Tongue (tissue), 2 donors: ENCODE measurements around the gene ZBTB7C. TPM values are rescaled to one million over a fixed set of nuclear protein-coding genes. Genes with fewer than 3 reads are reported as not detected.

ENCODE experiments used
- DNase-seq: peaks from one replicate; pipeline ENCODE4 v3.0.0-alpha.2; 2015
- total RNA-seq: library from RNA; depleted of rRNA; stranded (reverse); fragments of >200 nt; gene quantifications from one replicate; pipeline ENCODE4 v1.2.3, GENCODE V29; 2014

The ZBTB7C gene
- total RNA-seq, 1 donor from 2014 or later: 17.8 TPM

GRCh38 chr18:48252525-48252924 is 156.7 kb downstream of the ZBTB7C start:
- no peak for DNase-seq

- DNase-seq: no peak
Measured at GRCh38 chr18:48250918-48251317, 158.3 kb downstream of the ZBTB7C start.

DNA sequence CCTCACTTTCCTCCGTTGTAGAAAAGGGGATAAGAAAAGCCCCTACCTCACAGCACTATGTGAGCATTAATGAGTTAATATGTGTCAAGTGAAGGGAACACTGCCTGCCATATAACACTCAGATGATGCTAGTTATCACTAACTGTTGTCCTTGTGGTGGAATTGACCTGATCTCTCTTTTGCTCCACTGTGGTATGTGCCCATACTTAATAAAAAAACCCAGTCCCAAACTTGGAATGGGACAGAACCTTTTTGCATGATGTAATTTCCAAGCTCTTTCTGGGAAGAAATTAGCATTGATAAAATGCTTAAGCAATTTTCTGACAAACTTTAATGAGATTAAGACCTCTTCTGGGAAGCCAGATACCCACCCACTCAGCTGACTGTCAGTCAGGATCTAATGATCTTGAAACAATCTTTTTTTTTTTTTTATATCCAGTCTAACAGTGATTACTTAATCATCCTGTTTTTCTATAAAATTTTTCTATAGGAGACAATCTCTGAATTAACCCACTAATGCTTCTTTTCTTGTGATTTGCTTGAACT is 158.7 kb downstream of the ZBTB7C start:
- no peak for DNase-seq

DNA sequence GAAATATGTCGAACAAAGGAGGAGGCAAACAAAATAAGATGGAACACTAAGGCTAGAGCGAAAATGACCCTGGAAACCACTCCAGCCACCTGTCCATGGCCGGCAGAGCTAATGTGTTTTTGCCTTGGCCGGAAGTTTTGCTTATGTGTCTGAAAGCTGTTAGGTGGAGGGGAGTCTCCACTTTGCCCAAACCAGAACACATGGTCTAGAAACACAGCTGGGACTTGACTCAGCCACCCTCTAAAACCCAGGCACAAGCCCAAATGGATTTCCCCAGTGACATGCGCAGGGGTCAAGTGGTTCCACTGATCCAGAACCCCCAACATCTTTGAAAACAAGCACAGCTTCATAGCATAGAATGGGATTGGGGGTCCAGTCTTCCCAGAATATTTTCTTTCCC is 159.3 kb downstream of the ZBTB7C start:
- no peak for DNase-seq

DNA sequence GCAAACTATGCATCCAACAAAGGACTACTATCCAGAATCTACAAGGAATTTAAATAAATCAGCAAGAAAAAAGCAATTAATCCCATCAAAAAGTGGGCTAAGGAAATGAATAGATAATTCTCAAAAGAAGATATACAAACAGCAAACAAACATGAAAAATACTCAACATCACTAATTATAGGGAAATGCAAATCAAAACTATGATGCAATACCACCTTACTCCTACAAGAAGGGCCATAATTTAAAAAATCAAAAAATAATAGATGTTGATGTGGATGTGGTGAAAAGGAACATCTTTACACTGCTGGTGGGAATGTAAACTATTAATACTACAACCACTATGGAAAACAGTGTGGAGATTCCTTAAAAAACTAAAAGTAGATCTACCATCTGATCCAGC is 164.7 kb downstream of the ZBTB7C start:
- no peak for DNase-seq

- DNase-seq: no peak
Measured at GRCh38 chr18:48238636-48239035, 170.5 kb downstream of the ZBTB7C start.

DNA sequence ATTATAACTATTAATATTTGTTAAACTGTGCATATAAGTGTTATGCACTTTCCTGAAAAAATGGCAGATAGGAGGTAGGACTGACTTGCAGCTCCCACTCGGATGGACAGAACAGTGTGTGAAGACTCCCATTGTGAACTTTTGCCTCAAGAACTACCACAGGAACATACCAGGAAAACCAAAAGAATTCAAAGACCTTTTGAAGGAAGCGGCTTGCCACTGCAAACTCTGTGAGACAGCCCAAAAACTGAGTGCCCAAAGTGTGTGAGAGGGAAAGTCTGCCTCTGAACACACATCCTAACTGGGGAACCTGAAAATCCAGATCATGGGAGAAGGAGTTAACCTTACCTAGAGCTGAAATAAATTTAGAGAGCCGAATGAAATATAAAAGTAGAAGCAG is 171.0 kb downstream of the ZBTB7C start:
- no peak for DNase-seq

GRCh38 chr18:48236822-48237221 is 172.4 kb downstream of the ZBTB7C start:
- no peak for DNase-seq

DNA sequence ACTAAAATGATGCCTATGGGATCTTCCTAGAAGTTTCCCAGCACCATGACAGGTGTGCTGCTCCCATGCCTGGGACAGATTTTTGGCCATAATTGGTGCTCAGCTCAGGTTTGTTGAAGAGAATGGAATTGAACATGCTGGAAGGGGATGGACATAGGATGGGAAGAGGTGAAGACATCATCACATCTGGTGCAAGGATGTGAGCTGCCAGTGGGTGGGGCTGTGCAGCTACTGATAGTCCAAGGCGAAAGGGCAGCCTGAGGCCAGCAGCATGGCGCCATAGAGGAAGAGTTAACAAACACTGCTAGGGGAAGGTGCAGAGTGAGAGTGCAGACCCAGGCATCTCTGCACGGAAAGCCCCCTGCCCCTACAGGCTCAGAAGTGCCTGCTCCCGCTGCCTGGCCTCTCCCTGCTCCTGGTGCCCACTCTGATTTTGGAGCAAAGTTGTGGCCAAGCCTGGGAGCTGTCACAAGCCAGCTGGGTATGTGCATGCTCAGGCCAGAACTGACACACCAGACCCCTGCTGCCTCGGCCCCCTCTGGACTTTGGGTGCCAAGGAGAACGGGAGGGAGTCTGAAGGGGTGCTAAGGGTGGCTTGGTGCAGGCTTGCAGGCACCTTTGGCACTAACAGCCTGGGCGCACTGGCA is 178.6 kb downstream of the ZBTB7C start:
- peak; percentile 66 for DNase-seq

GRCh38 chr18:48229552-48229981 is 179.6 kb downstream of the ZBTB7C start:
- no peak for DNase-seq

- DNase-seq: peak; percentile 51
Measured at GRCh38 chr18:48228841-48229240, 180.3 kb downstream of the ZBTB7C start.

DNA sequence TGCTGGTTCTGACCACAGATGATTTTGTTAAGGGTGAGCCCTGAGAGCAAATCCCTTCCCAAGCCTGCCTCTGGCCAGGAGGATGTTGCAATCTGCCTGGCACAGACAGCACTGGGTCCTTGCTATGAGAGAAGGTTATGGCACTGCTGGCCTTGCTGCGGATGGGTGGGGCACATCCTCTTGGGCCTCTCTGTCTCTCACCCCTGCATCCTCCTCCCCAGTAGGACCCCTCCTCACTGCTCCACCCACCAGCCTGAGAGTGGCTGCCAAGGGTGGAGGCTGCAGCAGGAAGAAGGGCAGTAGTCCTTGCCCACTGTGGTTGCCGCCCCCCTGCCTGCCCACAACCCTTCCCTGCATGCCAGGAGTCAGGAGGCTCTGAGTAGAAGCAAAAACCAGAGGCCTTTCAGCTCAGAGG is 180.9 kb downstream of the ZBTB7C start:
- DNase-seq: peak; percentile 32

- DNase-seq: no peak
Measured at GRCh38 chr18:48227206-48227605, 182.0 kb downstream of the ZBTB7C start.

DNA sequence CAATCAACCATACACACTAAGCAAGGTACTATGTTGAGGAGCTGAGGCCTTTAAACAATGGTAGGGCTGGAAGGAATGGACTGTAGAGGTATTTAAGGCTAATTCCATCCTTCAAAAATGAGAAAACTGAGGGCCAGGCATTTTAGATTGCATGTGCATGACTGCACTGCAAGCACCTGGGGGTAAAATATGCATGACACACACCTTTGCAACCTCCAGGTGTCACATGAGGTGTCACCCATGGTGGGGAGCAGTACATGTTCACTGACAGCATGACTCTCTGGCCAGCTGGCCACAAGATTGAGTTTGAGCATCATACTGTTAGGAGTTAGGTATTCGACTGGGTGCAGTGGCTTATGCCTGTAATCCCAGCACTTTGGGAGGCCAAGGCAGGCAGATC is 182.8 kb downstream of the ZBTB7C start:
- DNase-seq: no peak

DNA sequence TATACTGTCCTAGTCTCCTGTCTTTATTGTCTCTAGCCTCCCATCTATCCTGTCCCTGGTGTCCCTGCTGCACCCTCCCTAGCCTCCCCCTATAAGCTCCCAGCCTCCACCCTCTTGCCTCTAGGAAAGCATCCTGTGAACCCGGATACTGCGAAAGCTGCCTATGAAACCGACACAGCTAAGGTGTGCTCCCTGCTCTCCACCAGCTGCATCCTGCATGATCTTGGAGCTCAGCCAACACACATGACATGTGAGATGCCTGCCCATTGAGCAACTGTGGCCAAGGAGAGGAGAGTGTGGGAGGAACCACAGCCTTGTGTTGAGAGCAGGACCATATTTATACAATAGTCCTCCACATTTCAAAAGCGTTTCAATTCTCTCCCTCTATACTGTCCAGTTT is 187.1 kb downstream of the ZBTB7C start:
- DNase-seq: peak; percentile 86

DNA sequence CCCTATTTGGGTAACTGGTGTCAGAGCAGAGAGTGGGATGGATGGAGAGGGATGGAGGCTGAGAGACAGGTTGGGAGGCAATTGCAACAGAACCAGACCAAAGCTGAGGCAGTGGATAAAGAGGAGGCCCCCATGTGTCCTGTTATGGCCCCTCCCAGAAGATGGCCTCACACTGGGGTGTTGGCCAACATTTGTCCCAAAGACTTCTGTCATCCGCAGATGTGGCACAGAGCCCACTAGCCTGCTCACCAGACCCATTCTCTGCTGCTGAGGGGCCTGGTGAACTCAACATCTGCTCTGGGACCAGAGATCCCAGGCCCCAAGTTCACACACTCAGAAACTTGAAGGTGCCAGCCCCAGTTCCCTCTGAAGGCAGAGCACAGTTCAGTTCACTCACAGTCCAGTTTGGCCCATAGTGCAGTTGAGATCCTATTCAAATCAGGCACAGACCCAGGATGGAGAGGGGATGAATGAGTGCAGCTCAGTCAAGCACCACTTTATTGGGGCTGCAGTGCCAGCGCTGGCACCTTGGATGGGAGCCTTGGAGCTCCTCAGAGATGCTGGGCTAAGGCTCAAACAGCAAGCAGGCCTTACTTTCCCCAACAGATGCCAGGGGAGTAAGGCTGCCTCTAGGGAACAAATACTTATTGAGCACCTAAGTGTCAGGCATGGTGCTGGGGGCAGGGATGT is 189.2 kb downstream of the ZBTB7C start:
- DNase-seq: peak; percentile 34

DNA sequence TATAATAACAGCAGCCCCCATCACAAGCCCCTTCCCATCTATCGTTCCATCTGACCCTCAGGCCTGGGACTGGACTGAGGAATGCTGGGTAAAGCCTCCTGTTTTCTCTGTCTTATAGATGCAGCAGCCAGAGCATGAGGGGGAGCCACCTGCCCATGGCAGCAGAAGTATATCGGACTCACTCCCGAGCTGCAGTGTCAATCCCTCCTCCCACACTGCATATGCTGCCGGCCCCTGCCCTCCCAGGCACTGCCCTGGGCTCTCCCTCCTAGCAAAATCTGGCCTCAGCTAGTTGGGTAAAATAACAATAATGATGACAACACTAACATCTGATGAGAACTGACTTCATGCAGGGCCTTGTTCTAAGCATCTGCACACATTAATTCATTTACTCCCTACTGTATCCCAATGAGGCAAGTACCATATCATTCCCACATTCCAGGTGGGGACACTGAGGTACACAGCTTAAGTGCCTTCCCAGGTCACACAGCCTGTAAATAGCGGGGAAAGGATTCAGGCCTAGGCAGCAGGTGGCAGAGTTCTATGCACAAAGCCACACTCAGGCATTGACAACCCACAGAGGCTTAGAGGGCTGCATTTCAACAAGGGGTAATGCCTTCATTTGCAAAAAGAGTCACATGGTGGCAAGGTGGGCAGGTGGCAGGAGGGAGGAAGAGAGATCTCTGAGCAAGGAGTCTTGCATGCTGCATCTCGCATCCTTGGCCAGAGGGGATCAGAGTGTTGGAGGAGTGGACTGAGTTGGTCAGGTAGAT is 190.0 kb downstream of the ZBTB7C start:
- no peak for DNase-seq

DNA sequence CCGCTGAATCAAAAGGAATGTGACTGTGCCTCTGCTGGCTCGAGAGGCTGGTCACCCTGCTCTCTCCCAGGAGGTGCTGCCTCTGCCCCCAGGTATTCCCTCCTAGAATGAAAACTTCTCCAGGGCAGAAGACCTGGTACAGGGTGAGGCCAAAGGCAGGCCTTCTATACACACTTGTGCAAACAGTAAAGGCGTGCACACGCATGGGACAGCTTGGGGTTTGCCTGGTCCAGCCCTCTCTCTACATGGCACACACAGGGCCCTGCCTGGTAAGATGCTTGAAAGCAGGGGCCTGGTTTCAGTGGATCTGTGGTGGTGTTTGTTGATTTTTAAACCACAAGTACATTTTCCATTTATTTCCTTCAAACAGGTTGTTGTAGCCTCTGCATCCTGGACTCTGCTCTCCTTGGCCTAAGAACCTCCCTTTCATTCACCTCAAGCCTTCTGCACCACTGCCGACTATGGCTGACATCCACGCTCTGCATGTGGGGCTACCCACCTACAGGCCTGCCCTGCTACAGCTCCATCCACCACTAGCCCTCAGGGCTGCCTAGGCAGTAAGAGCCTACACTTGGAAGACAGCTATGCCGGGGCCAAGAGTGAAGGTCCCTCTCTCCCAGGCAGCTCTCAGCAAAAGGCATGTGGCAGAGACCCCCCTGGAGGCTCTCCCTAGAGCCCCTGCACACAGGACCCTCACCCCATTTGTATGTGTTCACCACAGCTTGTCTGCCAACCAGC is 190.7 kb downstream of the ZBTB7C start:
- DNase-seq: no peak

- DNase-seq: peak; percentile 78
Measured at GRCh38 chr18:48217258-48218250, 191.6 kb downstream of the ZBTB7C start.

DNA sequence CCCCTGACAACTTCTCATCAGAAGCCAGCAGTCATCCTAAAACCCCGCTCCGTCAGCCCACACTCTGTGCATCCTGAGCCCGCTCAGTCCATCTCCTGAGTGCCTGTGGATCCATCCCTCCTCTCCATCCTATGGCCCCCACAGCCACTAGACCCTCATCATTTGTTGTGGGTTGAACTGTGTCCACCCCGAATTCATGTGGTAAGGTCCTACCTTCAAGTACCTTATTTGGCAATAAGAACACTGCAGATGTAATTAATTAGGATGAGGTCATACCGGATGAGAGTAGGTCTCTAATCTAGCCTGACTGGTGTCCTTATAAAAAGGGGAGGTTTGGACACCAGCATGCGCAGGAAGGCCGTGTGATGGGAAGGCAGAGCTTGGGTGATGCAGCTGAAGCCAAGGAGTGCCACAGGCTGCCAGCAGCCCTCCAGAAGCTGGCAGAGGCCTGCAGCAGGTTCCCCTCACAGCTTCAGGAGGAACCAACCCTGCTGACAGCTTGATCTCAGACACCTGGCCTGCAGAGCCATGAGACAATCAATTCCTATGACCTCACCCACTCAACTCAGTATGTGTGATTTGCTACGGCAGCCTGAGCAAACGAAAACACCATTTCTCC is 192.4 kb downstream of the ZBTB7C start:
- peak; percentile 87 for DNase-seq
